ENCODE results near the gene LTA4H.

LTA4H gene

GRCh38 chr12:95953000-95953399, 82.4 kb downstream of the LTA4H start:
- no peak for DNase-seq

DNA sequence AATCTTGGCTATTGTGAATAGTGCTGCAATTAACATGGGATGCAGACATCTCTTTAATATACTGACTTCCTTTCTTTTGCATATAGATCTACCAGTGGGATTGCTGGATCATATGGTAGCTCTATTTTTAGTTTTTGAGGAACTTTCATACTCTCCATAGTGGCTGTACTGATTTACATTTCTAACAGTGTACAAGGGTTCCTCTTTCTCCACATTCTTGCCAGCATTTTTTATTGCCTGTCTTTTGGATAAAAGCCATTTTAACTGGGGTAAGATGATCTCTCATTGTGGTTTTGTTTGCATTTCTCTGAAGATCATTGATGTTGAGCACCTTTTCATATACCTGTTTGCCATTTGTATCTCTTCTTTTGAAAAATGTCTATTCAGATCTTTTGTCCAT, 83.9 kb downstream of the LTA4H start:
- no peak for DNase-seq

Data from NCI-H2081 treated with DMSO at 0.1 percent for 48 hours (cell line).